LNCaP clone FGC (cell line): ENCODE data around the gene TMSB10.

Experiments used
- DNase-seq: peaks from one replicate; pipeline ENCODE4 v3.0.0-alpha.2; 2011; ENCODE audit warnings: low read depth
- H3K4me3 ChIP-seq: 2 replicates; pipeline ENCODE4 v1.5.1; 2011; ENCODE audit warnings: mild to moderate bottlenecking, low read depth, low read length, control low read depth
- CTCF ChIP-seq: IDR thresholded peaks from 2 replicates; pipeline ENCODE4 v1.5.1; 2012; ENCODE audit warnings: mild to moderate bottlenecking; ENCODE audit not compliant: control insufficient read depth, insufficient read depth; ENCODE audit errors: extremely low read depth

TMSB10 gene

GRCh38 chr2:84946204-84947009, 41.0 kb downstream of the TMSB10 start:
- TF ChIP-seq CTCF: no peak
- DNase-seq: no peak
- no peak overlapping the region for H3K4me3 ChIP-seq

- no peak for TF ChIP-seq CTCF
- DNase-seq: no peak
- no peak overlapping the region for H3K4me3 ChIP-seq
These were observed 41.6 kb downstream of the TMSB10 start for GRCh38 chr2:84947010-84947593.

- no peak for DNase-seq
- no peak for TF ChIP-seq CTCF
- no peak overlapping the region for H3K4me3 ChIP-seq
These were observed 48.1 kb downstream of the TMSB10 start for GRCh38 chr2:84953535-84953934.

- DNase-seq: no peak
- no peak for TF ChIP-seq CTCF
- no peak overlapping the region for H3K4me3 ChIP-seq
These were observed 48.9 kb downstream of the TMSB10 start for GRCh38 chr2:84954329-84954728.
